ENCODE data around the gene TBC1D5.
A peak's percentile ranks its signal among the peaks of the same experiment; 100 is the strongest.
"Not testable (repeated sequence)": the region's sequence is repeated elsewhere in the genome, so short reads cannot be mapped to it uniquely, and the experiment has no call there.

TBC1D5 gene

DNA sequence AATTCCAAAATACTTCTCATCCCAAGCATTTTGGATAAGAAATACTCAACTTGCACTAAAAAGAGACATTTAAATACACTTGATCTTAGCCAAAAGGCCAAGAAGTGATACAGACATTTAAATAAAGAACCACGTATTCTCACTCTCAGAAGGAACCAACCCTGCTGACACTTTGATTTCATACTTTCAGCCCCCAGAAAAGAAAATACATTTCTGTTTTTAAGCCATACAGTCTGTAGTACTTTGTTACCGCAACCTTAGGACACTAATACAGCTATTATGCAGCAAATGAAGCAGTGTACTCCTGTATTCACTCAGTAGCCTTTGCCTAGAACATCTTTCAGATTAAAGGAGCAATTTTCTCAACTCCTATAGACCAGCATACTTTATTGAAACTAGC lies 86.7 kb downstream of the TBC1D5 start:
- peak; percentile 81 for FAIRE-seq
- no peak for DNase-seq (ENCODE audit: insufficient read length, low spot score)
- no peak; the same call in 1 of the 2 replicates for TF ChIP-seq SPI1 (IDR thresholded peaks at IDR 0.05; ENCODE audit: low read depth, low read length)
- no peak for TF ChIP-seq POLR2AphosphoS5 (IDR thresholded peaks at IDR 0.05; ENCODE audit: low read depth, low read length)
- no peak for TF ChIP-seq TAF1 (IDR thresholded peaks at IDR 0.05; ENCODE audit: low read depth, low read length)
- TF ChIP-seq POU2F2 (IDR thresholded peaks at IDR 0.05; ENCODE audit: low read depth, low read length): no peak
- TF ChIP-seq PAX5 (IDR thresholded peaks at IDR 0.05; ENCODE audit: insufficient read depth, low read length, severe bottlenecking): no peak
- TF ChIP-seq POLR2A (IDR thresholded peaks at IDR 0.05; ENCODE audit: low read depth, low read length): no peak

GRCh38 chr3:17649748-17650147 lies 92.7 kb downstream of the TBC1D5 start:
- not testable (repeated sequence) for DNase-seq (ENCODE audit: insufficient read length, low spot score); FAIRE-seq

DNA sequence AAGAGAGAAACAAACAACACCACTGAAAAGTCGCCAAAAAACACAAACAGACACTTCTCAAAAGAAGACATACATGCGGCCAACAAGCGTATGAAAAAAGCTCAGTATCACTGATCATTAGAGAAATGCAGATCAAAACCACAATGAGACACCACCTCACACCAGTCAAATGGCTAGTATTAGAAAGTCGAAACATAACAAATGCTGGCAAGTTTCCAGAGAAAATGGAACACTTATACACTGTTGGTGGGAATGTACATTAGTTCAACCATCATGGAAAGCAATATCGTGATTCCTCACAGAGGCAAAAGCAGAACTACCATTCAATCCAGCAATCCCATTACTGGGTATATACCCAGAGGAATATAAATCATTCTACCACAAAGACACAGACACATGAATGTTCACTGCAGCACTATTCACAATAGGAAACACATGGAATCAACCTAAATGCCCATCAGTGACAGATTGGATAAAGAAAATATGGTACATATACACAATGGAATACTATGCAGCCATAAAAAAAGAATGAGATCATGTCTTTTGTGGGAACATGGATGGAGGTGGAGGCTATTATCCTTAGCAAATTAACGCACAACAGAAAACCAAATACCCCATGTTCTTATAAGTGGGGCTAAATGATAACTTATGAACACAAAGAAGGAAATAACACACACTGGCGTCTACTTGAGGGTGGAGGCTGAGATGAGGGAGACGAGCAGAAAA lies 93.6 kb downstream of the TBC1D5 start:
- not testable (repeated sequence) for DNase-seq (ENCODE audit: insufficient read length, low spot score)
- FAIRE-seq: peak; percentile 28

DNA sequence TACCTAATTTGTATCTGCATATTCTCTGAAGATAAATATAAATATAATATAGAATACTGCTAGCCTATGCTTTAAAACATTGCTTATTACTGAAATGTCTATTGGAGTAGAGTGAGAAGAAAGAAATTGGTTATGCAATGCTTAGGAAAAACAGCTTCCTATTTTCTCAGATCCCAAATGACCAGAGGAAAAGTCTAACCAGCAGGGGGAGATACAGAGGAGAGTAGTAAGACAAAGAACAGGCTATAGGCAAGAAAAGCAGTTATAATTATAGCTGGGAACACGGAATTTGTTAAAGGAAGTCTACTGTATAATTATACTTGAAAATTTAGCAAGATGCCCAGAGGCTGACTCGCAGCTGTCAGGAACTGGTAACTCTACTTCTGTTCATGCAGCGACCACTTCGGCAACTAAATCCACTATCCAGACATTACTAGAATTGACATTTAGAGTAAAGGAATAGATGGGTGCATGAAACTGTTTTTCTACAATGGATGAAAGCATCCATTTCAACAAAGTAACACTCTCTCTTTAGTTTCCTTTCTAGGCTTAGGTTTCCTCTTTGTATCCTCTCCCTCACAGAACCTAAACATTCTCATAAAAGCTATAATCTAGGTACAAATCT lies 97.2 kb downstream of the TBC1D5 start:
- TF ChIP-seq PAX5 (IDR thresholded peaks at IDR 0.05; ENCODE audit: insufficient read depth, low read length, severe bottlenecking) (no peak), POLR2A (IDR thresholded peaks at IDR 0.05; ENCODE audit: low read depth, low read length) (no peak), TAF1 (IDR thresholded peaks at IDR 0.05; ENCODE audit: low read depth, low read length) (no peak), SPI1 (IDR thresholded peaks at IDR 0.05; ENCODE audit: low read depth, low read length) (no peak), POLR2AphosphoS5 (IDR thresholded peaks at IDR 0.05; ENCODE audit: low read depth, low read length) (no peak), POU2F2 (IDR thresholded peaks at IDR 0.05; ENCODE audit: low read depth, low read length) (no peak)
- DNase-seq (ENCODE audit: insufficient read length, low spot score): no peak
- no peak for FAIRE-seq

DNA sequence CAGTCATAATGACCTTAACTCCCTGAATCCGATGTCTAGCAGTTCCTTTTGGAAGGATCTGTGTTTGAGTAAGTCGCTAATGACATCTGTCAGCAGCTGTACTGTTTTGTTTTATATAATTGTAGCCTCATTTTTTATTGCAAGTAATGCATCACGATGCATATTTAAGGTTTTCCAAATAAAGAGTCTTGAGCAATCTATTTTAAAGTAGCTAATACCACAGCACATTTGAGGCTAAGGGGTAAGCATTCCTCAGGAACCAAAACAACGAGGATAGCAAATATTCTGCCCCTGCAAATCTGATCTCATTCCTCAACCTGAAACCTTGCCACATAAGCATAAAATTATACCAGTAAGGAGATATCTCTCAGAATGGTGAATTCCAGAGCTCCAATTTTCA lies 98.7 kb downstream of the TBC1D5 start:
- TF ChIP-seq POLR2A (IDR thresholded peaks at IDR 0.05; ENCODE audit: low read depth, low read length) (no peak), SPI1 (IDR thresholded peaks at IDR 0.05; ENCODE audit: low read depth, low read length) (no peak), TAF1 (IDR thresholded peaks at IDR 0.05; ENCODE audit: low read depth, low read length) (no peak), POU2F2 (IDR thresholded peaks at IDR 0.05; ENCODE audit: low read depth, low read length) (no peak), POLR2AphosphoS5 (IDR thresholded peaks at IDR 0.05; ENCODE audit: low read depth, low read length) (no peak), PAX5 (IDR thresholded peaks at IDR 0.05; ENCODE audit: insufficient read depth, low read length, severe bottlenecking) (no peak)
- no peak for DNase-seq (ENCODE audit: insufficient read length, low spot score)
- FAIRE-seq: no peak

GRCh38 chr3:17642474-17642873 lies 100.0 kb downstream of the TBC1D5 start:
- no peak for TF ChIP-seq SPI1 (IDR thresholded peaks at IDR 0.05; ENCODE audit: low read depth, low read length)
- TF ChIP-seq PAX5 (IDR thresholded peaks at IDR 0.05; ENCODE audit: insufficient read depth, low read length, severe bottlenecking): no peak
- TF ChIP-seq POLR2AphosphoS5 (IDR thresholded peaks at IDR 0.05; ENCODE audit: low read depth, low read length): no peak
- TF ChIP-seq TAF1 (IDR thresholded peaks at IDR 0.05; ENCODE audit: low read depth, low read length): no peak
- no peak for TF ChIP-seq POLR2A (IDR thresholded peaks at IDR 0.05; ENCODE audit: low read depth, low read length)
- TF ChIP-seq POU2F2 (IDR thresholded peaks at IDR 0.05; ENCODE audit: low read depth, low read length): no peak
- DNase-seq (ENCODE audit: insufficient read length, low spot score) (no peak), FAIRE-seq (no peak)

- TF ChIP-seq POLR2A (IDR thresholded peaks at IDR 0.05; ENCODE audit: low read depth, low read length) (no peak), POU2F2 (IDR thresholded peaks at IDR 0.05; ENCODE audit: low read depth, low read length) (no peak), PAX5 (IDR thresholded peaks at IDR 0.05; ENCODE audit: insufficient read depth, low read length, severe bottlenecking) (no peak)
- DNase-seq (ENCODE audit: insufficient read length, low spot score) (no peak), FAIRE-seq (no peak)
These were observed 102.0 kb downstream of the TBC1D5 start for GRCh38 chr3:17640466-17640865.

DNA sequence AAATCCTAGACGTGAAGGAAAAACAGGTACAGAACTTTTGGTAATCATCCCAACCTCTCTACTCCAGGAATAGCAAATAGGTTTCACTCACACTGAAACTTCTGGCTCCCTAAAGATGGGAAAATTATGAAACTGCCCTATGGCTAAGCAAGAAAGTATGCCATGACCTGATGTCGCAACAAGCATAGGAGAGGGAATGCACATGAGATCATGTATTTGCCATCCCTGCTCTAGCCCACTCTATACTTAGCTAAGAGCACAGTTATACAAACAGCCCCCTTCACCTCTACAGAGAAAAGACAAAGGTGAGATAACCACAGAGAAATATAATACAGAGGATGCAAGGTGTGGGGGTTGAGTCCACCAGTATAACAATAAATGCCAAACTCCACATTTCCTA lies 102.7 kb downstream of the TBC1D5 start:
- TF ChIP-seq PAX5 (IDR thresholded peaks at IDR 0.05; ENCODE audit: insufficient read depth, low read length, severe bottlenecking) (no peak), POLR2A (IDR thresholded peaks at IDR 0.05; ENCODE audit: low read depth, low read length) (no peak), POU2F2 (IDR thresholded peaks at IDR 0.05; ENCODE audit: low read depth, low read length) (no peak), TAF1 (IDR thresholded peaks at IDR 0.05; ENCODE audit: low read depth, low read length) (no peak), SPI1 (IDR thresholded peaks at IDR 0.05; ENCODE audit: low read depth, low read length) (no peak), POLR2AphosphoS5 (IDR thresholded peaks at IDR 0.05; ENCODE audit: low read depth, low read length) (no peak)
- no peak for FAIRE-seq
- DNase-seq (ENCODE audit: insufficient read length, low spot score): no peak

GRCh38 chr3:17639257-17639656 lies 103.2 kb downstream of the TBC1D5 start:
- FAIRE-seq (no peak), DNase-seq (ENCODE audit: insufficient read length, low spot score) (no peak)
- TF ChIP-seq SPI1 (IDR thresholded peaks at IDR 0.05; ENCODE audit: low read depth, low read length) (no peak), POLR2A (IDR thresholded peaks at IDR 0.05; ENCODE audit: low read depth, low read length) (no peak), POLR2AphosphoS5 (IDR thresholded peaks at IDR 0.05; ENCODE audit: low read depth, low read length) (no peak), PAX5 (IDR thresholded peaks at IDR 0.05; ENCODE audit: insufficient read depth, low read length, severe bottlenecking) (no peak), TAF1 (IDR thresholded peaks at IDR 0.05; ENCODE audit: low read depth, low read length) (no peak), POU2F2 (IDR thresholded peaks at IDR 0.05; ENCODE audit: low read depth, low read length) (no peak)

DNA sequence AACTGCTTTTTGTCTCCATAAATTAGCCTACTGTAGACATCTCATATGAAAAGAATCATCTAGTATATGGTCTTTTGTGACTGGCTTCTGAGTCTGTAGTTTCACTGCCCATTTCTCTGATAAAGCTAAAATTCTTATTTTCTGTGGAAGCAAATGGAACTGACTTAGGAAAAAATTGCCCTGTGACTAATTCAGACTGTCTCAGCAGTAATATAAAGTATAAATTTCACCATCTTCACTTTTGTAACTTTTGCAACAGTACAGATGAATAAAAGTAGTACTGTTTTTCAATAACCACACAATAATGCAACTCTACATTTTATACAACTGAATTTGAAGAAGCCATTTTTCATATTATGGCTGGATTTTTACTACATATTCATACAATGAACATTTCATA lies 104.1 kb downstream of the TBC1D5 start:
- DNase-seq (ENCODE audit: insufficient read length, low spot score) (no peak), FAIRE-seq (no peak)
- no peak for TF ChIP-seq POLR2AphosphoS5 (IDR thresholded peaks at IDR 0.05; ENCODE audit: low read depth, low read length)
- no peak for TF ChIP-seq PAX5 (IDR thresholded peaks at IDR 0.05; ENCODE audit: insufficient read depth, low read length, severe bottlenecking)

DNA sequence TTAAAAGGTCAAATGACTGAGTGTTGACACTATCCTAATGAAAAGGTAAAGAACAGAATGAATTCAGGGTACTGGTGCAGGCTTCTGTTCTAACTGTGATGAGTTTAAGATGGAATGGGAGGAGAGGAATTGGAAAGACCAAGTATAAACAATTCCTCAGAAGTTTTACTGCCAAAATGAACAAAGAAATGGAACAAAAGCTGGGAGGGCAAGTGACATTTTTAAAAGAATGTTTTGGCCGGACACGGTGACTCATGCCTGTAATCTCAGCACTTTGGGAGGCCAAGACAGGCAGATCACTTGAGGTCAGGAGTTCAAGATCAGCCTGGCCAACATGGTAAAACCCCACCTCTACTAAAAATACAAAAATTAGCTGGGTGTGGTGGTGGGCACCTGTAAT lies 106.8 kb downstream of the TBC1D5 start:
- not testable (repeated sequence) for DNase-seq (ENCODE audit: insufficient read length, low spot score); FAIRE-seq
